Fibroblast of skin of abdomen (primary cell): ENCODE results near the gene SOBP.
"Not testable (repeated sequence)": the region's sequence is repeated elsewhere in the genome, so short reads cannot be mapped to it uniquely, and the experiment has no call there.

Experiments
- DNase-seq: peaks from one replicate; pipeline ENCODE4 v3.0.0-alpha.2; 2013

The SOBP gene

GRCh38 chr6:107553121-107553520 lies 63.2 kb downstream of the SOBP start:
- not testable (repeated sequence) for DNase-seq

DNA sequence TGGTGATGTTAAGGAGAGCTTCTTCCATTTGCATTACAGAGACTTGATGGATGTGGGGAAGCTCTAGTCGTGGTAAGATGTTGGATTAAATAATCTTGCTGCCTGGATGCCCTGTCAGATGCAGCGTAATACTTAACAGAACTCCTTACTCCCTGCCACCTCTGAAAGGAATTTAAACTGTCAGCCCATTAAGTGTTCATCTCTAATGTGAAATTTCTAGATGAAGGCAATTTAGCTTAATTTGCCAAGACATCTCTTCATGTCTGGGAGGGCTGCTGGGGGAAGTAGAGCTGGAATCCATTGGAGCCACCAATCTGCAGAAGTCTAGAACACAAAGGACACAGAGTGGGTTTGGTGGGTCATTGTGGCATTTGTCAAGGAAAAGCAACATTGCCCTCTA lies 64.4 kb downstream of the SOBP start:
- no peak for DNase-seq

GRCh38 chr6:107554918-107555317 lies 65.0 kb downstream of the SOBP start:
- no peak for DNase-seq

- no peak for DNase-seq
These were observed 65.5 kb downstream of the SOBP start for GRCh38 chr6:107555449-107555848.

DNA sequence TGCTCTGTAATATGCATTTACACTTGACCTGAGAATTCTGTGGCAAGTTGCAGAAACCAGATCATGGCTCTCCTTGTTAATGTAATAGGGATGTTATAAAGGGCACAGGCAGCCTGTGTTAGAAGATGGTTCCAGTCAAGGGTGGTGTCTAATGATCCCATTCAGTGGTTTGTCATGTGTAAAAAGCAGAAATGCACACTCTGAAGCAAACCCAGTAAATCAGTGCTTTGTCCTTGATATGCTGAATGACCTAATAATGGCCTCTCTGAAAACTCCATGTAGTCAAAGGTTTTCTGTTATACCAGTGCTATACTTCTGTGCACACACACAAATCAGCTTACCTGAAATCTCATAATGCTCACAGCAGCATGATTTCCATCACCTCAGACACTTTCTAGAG lies 66.2 kb downstream of the SOBP start:
- DNase-seq = no peak

GRCh38 chr6:107557698-107558097 lies 67.8 kb downstream of the SOBP start:
- DNase-seq = no peak

DNA sequence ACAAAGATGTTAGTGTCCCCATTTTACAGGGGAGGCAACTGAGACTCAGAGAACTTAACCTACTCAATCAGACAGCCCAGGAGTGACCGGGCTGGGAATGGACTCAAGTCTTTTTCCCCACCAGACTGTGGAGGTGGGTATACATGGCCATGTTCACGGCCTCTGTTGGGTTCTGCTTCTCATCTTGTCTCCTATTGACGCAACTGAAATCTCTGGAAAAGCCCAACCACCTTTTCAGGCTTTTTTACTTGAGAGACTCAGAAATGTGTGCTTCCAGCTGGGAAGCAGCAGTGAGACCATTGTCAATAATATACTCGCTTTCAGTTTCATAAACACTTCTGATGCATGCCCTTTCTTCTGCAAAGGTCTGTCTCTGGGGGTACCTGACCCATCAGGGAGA lies 70.7 kb downstream of the SOBP start:
- DNase-seq = peak; percentile 52

- DNase-seq = no peak
These were observed 71.4 kb downstream of the SOBP start for GRCh38 chr6:107561306-107561705.

GRCh38 chr6:107563694-107564588 lies 74.0 kb downstream of the SOBP start:
- no peak for DNase-seq

GRCh38 chr6:107564589-107564951 lies 74.7 kb downstream of the SOBP start:
- DNase-seq = no peak

- DNase-seq = no peak
These were observed 75.3 kb downstream of the SOBP start for GRCh38 chr6:107565165-107565723.

DNA sequence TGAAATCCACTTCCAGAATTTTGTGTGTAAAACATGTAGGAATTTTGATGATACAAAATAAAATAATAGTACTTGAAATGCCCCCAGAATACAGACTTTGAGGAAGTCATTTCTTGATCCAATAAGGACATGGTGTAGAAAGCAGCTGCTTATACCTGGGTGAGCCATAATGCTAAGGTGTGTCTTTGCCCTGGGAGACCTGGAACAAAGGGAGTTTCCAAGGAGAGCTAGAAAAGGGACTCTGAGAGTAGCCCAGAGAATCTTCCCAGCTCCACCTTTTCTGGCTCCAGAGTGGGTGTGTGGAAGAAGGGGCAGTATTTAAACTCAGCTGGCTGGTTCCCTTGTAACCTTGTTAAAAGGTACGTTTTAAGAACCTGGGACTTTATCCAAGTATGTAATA lies 77.7 kb downstream of the SOBP start:
- no peak for DNase-seq

DNA sequence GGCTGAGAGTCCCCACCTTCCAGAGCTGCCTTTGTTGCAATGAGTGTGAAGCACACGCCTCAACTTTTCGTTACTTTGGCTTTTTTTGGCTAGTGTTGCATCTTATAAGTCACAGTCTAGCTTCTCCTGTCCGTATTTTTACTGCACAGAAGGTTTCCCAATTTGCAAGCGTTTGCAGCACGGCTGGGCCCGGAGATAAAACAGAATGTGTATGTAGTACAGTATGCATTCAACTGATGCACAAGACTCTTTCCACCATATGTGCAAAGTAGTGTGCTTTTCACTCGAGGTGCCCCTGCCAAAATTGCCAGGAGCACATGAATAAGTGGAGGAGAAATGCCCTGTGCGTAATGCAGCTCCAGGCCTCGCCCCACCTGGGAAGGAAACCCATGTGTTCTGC lies 79.6 kb downstream of the SOBP start:
- no peak for DNase-seq

GRCh38 chr6:107571354-107571753 lies 81.4 kb downstream of the SOBP start:
- peak; percentile 6 for DNase-seq

- DNase-seq = no peak
These were observed 83.0 kb downstream of the SOBP start for GRCh38 chr6:107572886-107573285.

DNA sequence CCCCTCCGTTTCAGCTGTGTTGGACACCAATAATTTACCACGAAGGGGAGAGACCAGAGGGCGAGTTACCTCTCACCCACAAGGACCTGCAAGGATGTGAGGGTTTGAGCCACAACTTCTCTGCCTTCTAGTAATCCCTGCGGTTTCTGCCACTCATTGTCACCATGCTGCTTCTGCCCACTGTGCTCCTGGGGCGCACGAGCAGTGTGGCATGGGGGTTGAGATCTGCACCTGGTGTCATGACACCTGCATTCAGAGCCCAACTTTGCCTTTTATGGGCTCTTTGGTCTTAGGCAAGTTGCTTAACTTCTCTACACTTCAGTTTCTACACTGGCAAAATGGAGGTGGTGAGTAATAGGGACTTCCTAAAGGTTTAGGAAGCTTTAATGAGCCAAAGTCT lies 84.9 kb downstream of the SOBP start:
- no peak for DNase-seq

DNA sequence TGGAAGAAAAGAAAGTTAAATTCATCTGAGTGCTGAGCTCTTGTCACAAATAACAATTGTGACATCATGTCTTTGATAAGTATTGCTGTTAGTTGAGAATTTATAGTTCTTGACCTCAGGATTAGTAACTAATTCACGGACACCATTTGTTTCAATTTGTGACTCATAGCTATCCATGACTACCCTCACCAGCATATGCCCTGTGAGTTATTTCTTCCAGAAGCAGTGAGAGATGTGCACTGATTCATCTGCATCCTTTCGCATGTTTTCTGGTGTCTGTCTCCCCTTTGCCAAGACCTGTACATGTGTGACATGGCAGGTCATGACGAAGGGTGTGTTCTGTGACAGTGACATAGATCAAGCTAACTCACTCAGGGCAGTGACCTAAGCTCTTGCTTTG lies 86.9 kb downstream of the SOBP start:
- peak; percentile 64 for DNase-seq

- no peak for DNase-seq
These were observed 88.9 kb downstream of the SOBP start for GRCh38 chr6:107578642-107579341.

DNA sequence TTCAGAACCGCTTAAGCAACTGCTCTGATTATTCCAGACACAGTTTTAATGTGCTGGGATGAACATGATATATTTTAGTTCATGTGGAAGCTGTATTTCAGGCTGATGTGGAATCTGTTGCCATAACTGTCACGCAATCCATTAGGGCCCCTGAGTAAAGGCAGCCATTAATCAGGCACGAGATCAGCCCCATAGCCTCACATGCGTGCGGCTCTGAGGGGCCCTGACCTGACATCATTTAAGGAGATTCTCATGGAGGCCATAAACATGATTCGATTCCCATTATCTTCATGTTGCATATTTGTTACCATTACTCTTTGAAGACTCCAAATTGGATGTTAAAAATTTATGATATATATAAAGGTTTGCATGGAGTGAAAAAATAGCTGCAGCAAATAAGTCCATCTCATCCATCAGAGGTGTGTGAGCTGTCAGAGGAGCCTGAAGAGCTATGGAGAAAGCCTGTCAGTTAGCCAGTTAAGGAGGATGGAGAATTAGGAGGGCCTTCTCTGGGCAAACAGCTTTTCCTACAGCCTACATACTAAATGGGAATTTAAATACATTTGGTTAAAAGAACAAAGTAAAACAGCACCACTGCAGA lies 89.6 kb downstream of the SOBP start:
- peak; percentile 8 for DNase-seq

GRCh38 chr6:107582086-107582485 lies 92.2 kb downstream of the SOBP start:
- DNase-seq = no peak

GRCh38 chr6:107584726-107585125 lies 94.8 kb downstream of the SOBP start:
- DNase-seq = no peak

- DNase-seq = no peak
These were observed 96.0 kb downstream of the SOBP start for GRCh38 chr6:107585815-107586435.

DNA sequence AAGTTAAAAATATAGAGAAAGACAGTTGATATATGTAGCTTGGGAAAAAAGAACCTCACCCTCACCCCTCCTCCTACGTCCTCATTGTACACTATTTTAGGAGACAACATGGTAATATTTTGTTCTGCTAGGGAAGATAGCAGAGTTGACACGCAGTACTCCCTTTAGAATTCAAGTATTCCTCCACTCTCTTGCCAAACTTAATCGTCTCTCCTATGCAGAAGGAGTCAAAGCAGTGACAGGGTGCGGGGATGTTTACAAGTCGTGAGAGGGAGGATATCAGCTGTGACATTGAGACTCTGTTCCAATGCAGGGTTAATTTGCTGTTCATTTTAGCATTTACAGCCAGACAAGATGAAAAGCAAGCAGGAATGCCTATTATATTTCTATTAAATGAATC lies 97.5 kb downstream of the SOBP start:
- no peak for DNase-seq
